GM11168 (cell line): ENCODE results near the gene RASGRP2.

ENCODE experiments used
- in situ Hi-C: fragments of 300-500 bp; cut with MboI; formaldehyde crosslinking; loops from one replicate; pipeline ENCODE4 v1.12.0; 2022; ENCODE audit warnings: low sequenced_read_pairs; ENCODE audit not compliant: unreplicated experiment

RASGRP2 gene

DNA sequence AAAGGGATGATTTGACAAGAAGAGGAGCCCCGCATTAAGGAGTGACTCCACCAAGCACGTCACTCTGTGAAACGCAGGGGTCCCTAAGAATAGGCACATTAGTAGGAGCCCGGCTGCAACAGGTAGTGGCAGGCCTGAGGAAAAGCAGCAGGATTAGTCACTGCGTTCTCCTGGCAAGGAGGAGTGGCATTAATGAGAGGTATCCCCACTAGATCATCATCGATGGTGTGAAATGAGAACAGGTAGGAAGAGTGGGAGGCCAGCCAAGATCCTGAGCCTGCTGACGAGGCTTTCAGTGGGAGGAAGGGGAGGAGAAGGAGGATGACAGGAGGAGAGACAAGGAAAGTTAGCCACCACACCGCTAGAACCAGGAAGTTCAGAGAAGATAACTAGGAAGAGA, 59.6 kb downstream of the RASGRP2 start:
- in situ Hi-C loops, result no loop called here

DNA sequence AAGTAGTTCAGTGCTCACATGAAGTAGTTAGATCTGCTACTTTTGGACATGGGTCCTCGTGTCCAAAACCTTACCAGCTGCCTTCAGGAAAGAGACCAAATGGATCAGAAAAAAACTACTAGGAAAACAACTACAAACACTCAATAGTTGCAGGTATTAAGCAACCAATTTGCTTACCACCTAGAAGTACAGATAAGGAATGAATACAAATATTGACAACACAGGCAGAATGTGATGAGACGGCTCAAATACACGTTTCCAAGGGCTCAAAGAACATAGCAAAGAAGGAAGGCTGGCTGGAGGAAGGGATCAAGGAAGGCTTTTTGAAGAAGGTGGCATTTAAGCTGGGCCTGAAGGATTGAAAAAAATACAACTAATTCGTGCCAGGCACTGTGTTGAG, 62.8 kb downstream of the RASGRP2 start:
- in situ Hi-C loops, result no loop called here

DNA sequence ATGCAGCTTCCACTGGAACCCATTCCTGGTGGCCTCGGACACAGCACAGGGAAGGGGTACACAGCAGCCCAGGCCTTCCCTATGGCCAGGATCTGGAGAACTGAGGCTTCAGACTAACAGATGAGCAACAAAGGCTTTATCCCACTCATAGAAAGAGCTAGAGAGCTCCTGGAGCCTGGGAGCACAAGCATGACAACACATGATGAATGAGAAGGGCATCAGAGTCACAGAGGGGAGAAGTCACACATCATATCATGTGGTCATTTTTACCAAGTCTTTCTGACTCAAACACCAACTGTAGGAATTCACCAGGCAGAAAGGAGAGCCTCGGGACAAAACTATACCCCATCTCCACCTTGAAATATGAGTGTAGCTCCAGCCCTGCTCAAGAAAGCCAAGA, 64.1 kb downstream of the RASGRP2 start:
- in situ Hi-C loops, result no loop called here

DNA sequence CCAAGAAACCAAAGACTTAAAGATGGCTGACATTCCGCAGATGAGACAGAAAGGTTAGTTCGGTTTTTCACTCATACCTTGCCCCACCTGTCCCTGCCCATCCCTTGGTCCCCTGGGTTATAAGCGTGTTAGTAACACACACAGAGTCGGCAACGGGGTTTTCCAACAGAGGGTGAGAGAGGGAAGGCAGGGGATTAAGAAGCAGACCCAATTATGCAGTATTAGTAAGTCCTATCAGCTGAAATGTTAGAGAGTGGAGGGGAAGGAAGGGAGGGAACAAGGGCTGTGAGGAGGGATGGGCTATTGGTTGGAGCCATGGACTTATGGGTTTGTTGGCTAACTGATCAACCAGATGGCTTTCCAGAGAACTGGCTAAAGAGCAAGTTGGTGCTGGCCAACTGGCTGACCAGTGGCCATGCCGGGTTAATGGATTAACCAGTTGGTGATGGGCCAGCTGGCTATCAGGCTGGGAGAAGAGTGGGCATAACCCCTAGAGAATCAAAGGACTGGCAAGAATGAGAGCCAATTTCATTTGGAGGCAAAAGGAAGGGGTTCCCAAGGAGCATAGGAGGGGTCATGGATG, 66.4 kb downstream of the RASGRP2 start:
- in situ Hi-C loops, result no loop called here
